MM.1S (cell line): ENCODE results near the gene RNF32.

ENCODE experiments used
- DNase-seq: peaks from one replicate; pipeline ENCODE4 v3.0.0-alpha.2; 2015
- H2AFZ ChIP-seq: fragments of 300-600 bp; sonication (generic); 2 replicates; pipeline ENCODE4 v1.6.0; 2016; ENCODE audit warnings: antibody characterized with exemption, low read length
- H3F3A ChIP-seq: fragments of 300-600 bp; sonication (generic); 2 replicates; pipeline ENCODE4 v1.6.1; 2016; ENCODE audit warnings: mild to moderate bottlenecking, antibody characterized with exemption, low read length, moderate library complexity, mixed read lengths; ENCODE audit not compliant: insufficient read depth
- H3K27ac ChIP-seq: fragments of 300-600 bp; sonication (generic); 2 replicates; pipeline ENCODE4 v1.5.1; 2016; ENCODE audit warnings: mild to moderate bottlenecking, low read length
- H3K27me3 ChIP-seq: fragments of 300-600 bp; sonication (generic); replicated peaks from 2 replicates; pipeline ENCODE4 v1.6.0; 2016; ENCODE audit warnings: low read length; ENCODE audit not compliant: insufficient read depth
- H3K36me3 ChIP-seq: fragments of 300-600 bp; sonication (generic); replicated peaks from 2 replicates; pipeline ENCODE4 v1.6.1; 2016; ENCODE audit warnings: mild to moderate bottlenecking, low read length, mixed read lengths; ENCODE audit not compliant: insufficient read depth
- H3K4me1 ChIP-seq: fragments of 300-600 bp; sonication (generic); 2 replicates; pipeline ENCODE4 v1.6.1; 2016; ENCODE audit warnings: low read length, mixed read lengths
- H3K4me2 ChIP-seq: fragments of 300-600 bp; sonication (generic); 2 replicates; pipeline ENCODE4 v1.6.0; 2016; ENCODE audit warnings: low read depth, low read length
- H3K4me3 ChIP-seq: fragments of 300-600 bp; sonication (generic); 2 replicates; pipeline ENCODE4 v1.5.1; 2016; ENCODE audit warnings: low read length, mixed read lengths
- H3K79me2 ChIP-seq: fragments of 300-600 bp; sonication (generic); 2 replicates; pipeline ENCODE4 v1.6.1; 2016; ENCODE audit warnings: mixed run types, low read length, mixed read lengths
- H3K9ac ChIP-seq: fragments of 300-600 bp; sonication (generic); 2 replicates; pipeline ENCODE4 v1.6.1; 2016; ENCODE audit warnings: low read length, mixed read lengths
- H3K9me2 ChIP-seq: fragments of 300-600 bp; sonication (generic); replicated peaks from 2 replicates; pipeline ENCODE4 v1.6.1; 2016; ENCODE audit warnings: mild to moderate bottlenecking, low read length, mixed read lengths; ENCODE audit not compliant: insufficient read depth
- H3K9me3 ChIP-seq: fragments of 300-600 bp; sonication (generic); replicated peaks from 2 replicates; pipeline ENCODE4 v1.6.1; 2016; ENCODE audit warnings: mild to moderate bottlenecking, low read length, mixed read lengths; ENCODE audit not compliant: insufficient read depth
- H4K20me1 ChIP-seq: fragments of 300-600 bp; sonication (generic); 2 replicates; pipeline ENCODE4 v1.6.1; 2016; ENCODE audit warnings: mild to moderate bottlenecking, low read length, moderate library complexity, mixed read lengths; ENCODE audit not compliant: insufficient read depth
- CTCF ChIP-seq: fragments of 300-600 bp; sonication (generic); IDR thresholded peaks from 2 replicates; pipeline ENCODE4 v1.5.1; 2016; ENCODE audit warnings: antibody characterized with exemption, low read length, mixed read lengths
- EZH2 ChIP-seq: fragments of 300-600 bp; sonication (generic); optimal IDR thresholded peaks from 2 replicates; pipeline ENCODE3; 2017; ENCODE audit warnings: low read depth, mild to moderate bottlenecking, antibody characterized with exemption, low read length, mixed read lengths
- EZH2phosphoT487 ChIP-seq: fragments of 300-600 bp; sonication (generic); IDR thresholded peaks from 2 replicates; pipeline ENCODE4 v1.6.1; 2018; ENCODE audit warnings: antibody characterized with exemption, low read length

RNF32 gene

GRCh38 chr7:156665101-156665500, 24.5 kb downstream of the RNF32 start:
- Histone ChIP-seq H3F3A (no peaks in the 10 kb centered on the region), H3K36me3 (no peaks in the 10 kb centered on the region), H3K4me3 (no peak overlapping the region), H3K79me2 (no peaks in the 10 kb centered on the region), H3K4me1 (no peaks in the 10 kb centered on the region), H3K27me3 (no peaks in the 10 kb centered on the region), H2AFZ (no peak overlapping the region), H3K9me2 (no peaks in the 10 kb centered on the region), H4K20me1 (no peaks in the 10 kb centered on the region), H3K9ac (no peak overlapping the region), H3K9me3 (no peaks in the 10 kb centered on the region), H3K27ac (no peak overlapping the region), H3K4me2 (no peak overlapping the region)
- DNase-seq = no peak
- TF ChIP-seq CTCF (no peak), EZH2phosphoT487 (no peak), EZH2 (no peak)

GRCh38 chr7:156666368-156667109, 26.0 kb downstream of the RNF32 start:
- DNase-seq = no peak
- Histone ChIP-seq H3K9me3 (no peaks in the 10 kb centered on the region), H3F3A (no peaks in the 10 kb centered on the region), H3K9me2 (no peaks in the 10 kb centered on the region), H3K4me3 (no peak overlapping the region), H3K36me3 (no peaks in the 10 kb centered on the region), H3K27ac (no peak overlapping the region), H3K27me3 (no peaks in the 10 kb centered on the region), H3K4me1 (no peaks in the 10 kb centered on the region), H3K4me2 (no peak overlapping the region), H4K20me1 (no peaks in the 10 kb centered on the region), H3K79me2 (no peaks in the 10 kb centered on the region), H2AFZ (no peak overlapping the region), H3K9ac (no peak overlapping the region)
- TF ChIP-seq EZH2phosphoT487 = no peak
- TF ChIP-seq CTCF = no peak
- TF ChIP-seq EZH2 = no peak

GRCh38 chr7:156667110-156667426, 26.5 kb downstream of the RNF32 start:
- no peak overlapping the region for H3K27ac ChIP-seq
- H2AFZ ChIP-seq = no peak overlapping the region
- no peak for DNase-seq
- no peaks in the 10 kb centered on the region for H3K36me3 ChIP-seq
- no peaks in the 10 kb centered on the region for H4K20me1 ChIP-seq
- no peaks in the 10 kb centered on the region for H3K27me3 ChIP-seq
- no peak overlapping the region for H3K4me2 ChIP-seq
- H3K4me1 ChIP-seq = no peaks in the 10 kb centered on the region
- H3K9me2 ChIP-seq = no peaks in the 10 kb centered on the region
- no peak for TF ChIP-seq CTCF
- no peak for TF ChIP-seq EZH2phosphoT487
- TF ChIP-seq EZH2 = no peak
- H3K9ac ChIP-seq = no peak overlapping the region
- H3K4me3 ChIP-seq = no peak overlapping the region
- no peaks in the 10 kb centered on the region for H3K79me2 ChIP-seq
- no peaks in the 10 kb centered on the region for H3F3A ChIP-seq
- no peaks in the 10 kb centered on the region for H3K9me3 ChIP-seq
